Esophagus squamous epithelium (tissue), 5 donors: ENCODE results near the gene ZNF714. TPM values are rescaled to one million over a fixed set of nuclear protein-coding genes. Genes with fewer than 3 reads are reported as not detected.

Experiments
- DNase-seq: peaks from one replicate; lab custom pipeline; 2025; lab: John Stamatoyannopoulos, UW
- H3K27ac ChIP-seq, 4 donors: fragments of 200-600 bp; sonication (generic); one replicate each; pipeline ENCODE4 v1.5.1; 2016 to 2019; ENCODE audit warnings: mild to moderate bottlenecking in 1 of 4
- H3K27me3 ChIP-seq, 4 donors: fragments of 200-600 bp; sonication (generic); 1 replicate in 3 of 4; 2 replicates in 1 of 4; pipeline versions ENCODE4 v1.5.1 to v1.6.0; 2017 to 2021; ENCODE audit warnings: antibody characterized with exemption in 1 of 4
- H3K36me3 ChIP-seq, 3 donors: fragments of 200-600 bp; sonication (generic); one replicate each; pipeline ENCODE4 v1.5.1; 2016 to 2019
- H3K4me1 ChIP-seq, 3 donors: fragments of 200-600 bp; sonication (generic); one replicate each; pipeline ENCODE4 v1.5.1; 2017 to 2019
- H3K4me3 ChIP-seq, 4 donors: fragments of 200-600 bp; sonication (generic); 1 replicate in 3 of 4; 2 replicates in 1 of 4; pipeline ENCODE4 v1.5.1; 2016 to 2019; ENCODE audit warnings: mild to moderate bottlenecking in 2 of 4, moderate library complexity in 1 of 4
- H3K9me3 ChIP-seq, 3 donors: fragments of 200-600 bp; sonication (generic); one replicate each; pipeline ENCODE4 v1.5.1; 2016 to 2019
- CTCF ChIP-seq, 6 experiments: fragments of 450-650 bp in 4 of 6; fragments of 200-600 bp in 2 of 6; sonication (generic) in 2 of 6; IDR thresholded peaks; one replicate each; pipeline ENCODE4 v1.5.1; 2016 to 2019; ENCODE audit warnings: antibody characterized with exemption in 6 of 6, mild to moderate bottlenecking in 4 of 6, moderate library complexity in 4 of 6
- POLR2A ChIP-seq, 4 donors: fragments of 450-650 bp; IDR thresholded peaks; one replicate each; pipeline ENCODE4 v1.6.1; 2017; ENCODE audit warnings: antibody characterized with exemption in 4 of 4, mild to moderate bottlenecking in 4 of 4, moderate library complexity in 3 of 4
- WGBS, 2 donors: methylation state at CpG; one replicate each; pipeline ENCODE4 v1.1.5; 2018; 5-methylcytosine and 5-hydroxymethylcytosine counted together
- intact Hi-C: fragments of 100-400 bp; cut with DNase I; formaldehyde crosslinking; loops from one replicate; pipeline ENCODE4 v1.15.0; 2022
- total RNA-seq, 4 donors: library from RNA; depleted of rRNA; stranded (reverse); fragments of >200 nt; gene quantifications; one replicate each; pipeline ENCODE4 v1.1.0, GENCODE V29; 2016
- donor health status: DM: yes; HTN: yes; CAD: no.

The ZNF714 gene
- total RNA-seq, 4 donors from 2014 or later = 5.4 to 14.9 (median 10.0) TPM

GRCh38 chr19:21065336-21065735 is 16.7 kb upstream of the ZNF714 start:
- intact Hi-C loops = no loop called here
- Histone ChIP-seq H3K27me3 (no peaks in the 10 kb centered on the region), H3K27ac (no peak overlapping the region), H3K36me3 (peaks cover 0 to 73% (median 4%) of the 10 kb centered on the region in 3 donors), H3K4me3 (no peak overlapping the region), H3K9me3 (peaks cover 0 to 35% (median 14%) of the 10 kb centered on the region in 3 donors), H3K4me1 (no peaks in the 10 kb centered on the region)
- TF ChIP-seq POLR2A (IDR thresholded peaks at IDR 0.05) (no peak), CTCF (IDR thresholded peaks at IDR 0.05) (no peak)
- no peak for DNase-seq

- H3K27ac ChIP-seq = peak overlapping the region in 2 of 4 donors; percentile 86 to 87
- no peak overlapping the region for H3K4me3 ChIP-seq
- H3K9me3 ChIP-seq = no peaks in the 10 kb centered on the region
- 45 to 67% methylated on average over 1 of the region's 1 CpG for WGBS, 2 donors
- intact Hi-C loops = no loop called here
- no peak for DNase-seq
- H3K27me3 ChIP-seq = no peaks in the 10 kb centered on the region
- H3K36me3 ChIP-seq = peaks cover 0 to 13% (median 0%) of the 10 kb centered on the region in 3 donors
- no peak for TF ChIP-seq CTCF (IDR thresholded peaks at IDR 0.05)
- TF ChIP-seq POLR2A (IDR thresholded peaks at IDR 0.05) = no peak
- peaks cover 0 to 39% (median 0%) of the 10 kb centered on the region in 3 donors for H3K4me1 ChIP-seq
These were observed 2.3 kb downstream of the ZNF714 start for GRCh38 chr19:21084343-21084742.

GRCh38 chr19:21087871-21088270 is 5.9 kb downstream of the ZNF714 start:
- peaks cover 0 to 48% (median 0%) of the 10 kb centered on the region in 3 donors for H3K4me1 ChIP-seq
- peaks cover 0 to 13% (median 0%) of the 10 kb centered on the region in 3 donors for H3K36me3 ChIP-seq
- H3K27ac ChIP-seq = peak overlapping the region in 1 of 4 donors; percentile 19
- intact Hi-C loops = no loop called here
- H3K4me3 ChIP-seq = no peak overlapping the region
- DNase-seq = no peak
- no peaks in the 10 kb centered on the region for H3K27me3 ChIP-seq
- 81 to 85% methylated on average over 3 of the region's 3 CpGs for WGBS, 2 donors
- no peak for TF ChIP-seq POLR2A (IDR thresholded peaks at IDR 0.05)
- no peak for TF ChIP-seq CTCF (IDR thresholded peaks at IDR 0.05)
- no peaks in the 10 kb centered on the region for H3K9me3 ChIP-seq

- no peaks in the 10 kb centered on the region for H3K27me3 ChIP-seq
- no peak for TF ChIP-seq CTCF (IDR thresholded peaks at IDR 0.05)
- TF ChIP-seq POLR2A (IDR thresholded peaks at IDR 0.05) = no peak
- intact Hi-C loops = no loop called here
- H3K9me3 ChIP-seq = no peaks in the 10 kb centered on the region
- peak overlapping the region in 2 of 4 donors; percentile 53 to 60 for H3K27ac ChIP-seq
- H3K4me1 ChIP-seq = peaks cover 0 to 25% (median 0%) of the 10 kb centered on the region in 3 donors
- DNase-seq = no peak
- H3K4me3 ChIP-seq = no peak overlapping the region
- H3K36me3 ChIP-seq = no peaks in the 10 kb centered on the region
These were observed 10.1 kb downstream of the ZNF714 start for GRCh38 chr19:21092109-21092508.

GRCh38 chr19:21094347-21095025 is 12.5 kb downstream of the ZNF714 start:
- 94 to 100% methylated on average over 1 of the region's 1 CpG for WGBS, 2 donors
- H3K27me3 ChIP-seq = no peaks in the 10 kb centered on the region
- DNase-seq = no peak
- no peak overlapping the region for H3K4me3 ChIP-seq
- H3K36me3 ChIP-seq = peaks cover 0 to 11% (median 0%) of the 10 kb centered on the region in 3 donors
- H3K9me3 ChIP-seq = no peaks in the 10 kb centered on the region
- intact Hi-C loops = no loop called here
- peak overlapping the region in 1 of 4 donors; percentile 3 for H3K27ac ChIP-seq
- peaks cover 0 to 39% (median 0%) of the 10 kb centered on the region in 3 donors for H3K4me1 ChIP-seq
- TF ChIP-seq CTCF (IDR thresholded peaks at IDR 0.05) = no peak
- TF ChIP-seq POLR2A (IDR thresholded peaks at IDR 0.05) = no peak
